Esophagus muscularis mucosa (tissue), 4 donors: ENCODE data around the gene ZNF155.

Experiments
- EP300 ChIP-seq: sonication (generic); formaldehyde crosslinking; IDR thresholded peaks from one replicate; pipeline ENCODE4 v1.6.1; 2017; ENCODE audit warnings: antibody characterized with exemption
- POLR2A ChIP-seq: fragments of 450-650 bp; IDR thresholded peaks from one replicate; pipeline ENCODE4 v1.6.1; 2017; ENCODE audit warnings: antibody characterized with exemption, moderate library complexity, mild to moderate bottlenecking, low read depth
- POLR2AphosphoS5 ChIP-seq, 2 donors: sonication (generic); formaldehyde crosslinking; IDR thresholded peaks; one replicate each; pipeline ENCODE4 v1.6.1; 2017; ENCODE audit warnings: antibody characterized with exemption in 2 of 2
- TF ChIP-seq, protein P1 (sequence below), 3 experiments: fragments of 200-600 bp in 2 of 3; fragments of 450-650 bp in 1 of 3; sonication (generic) in 2 of 3; IDR thresholded peaks; one replicate each; pipeline ENCODE4 v1.5.1; 2017 to 2019; ENCODE audit warnings: antibody characterized with exemption in 3 of 3, mild to moderate bottlenecking in 2 of 3, moderate library complexity in 1 of 3

DNA sequence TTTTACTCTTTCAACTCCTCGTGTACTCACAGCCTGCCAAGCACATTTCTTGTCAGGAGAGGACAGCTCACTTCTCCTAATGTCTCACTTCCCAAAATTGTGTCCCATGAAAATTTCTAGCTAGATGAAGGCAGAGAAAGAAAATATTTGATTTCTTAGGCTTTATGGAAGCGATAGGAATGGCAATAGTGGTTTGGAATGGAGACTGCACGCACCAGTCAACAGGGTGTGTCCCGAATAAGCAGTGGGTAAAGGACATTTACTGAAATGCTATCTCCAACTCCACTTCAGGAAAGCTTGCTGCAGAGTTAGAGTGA lies 40.9 kb downstream of the ZNF155 start:
- TF ChIP-seq, protein P1, sequence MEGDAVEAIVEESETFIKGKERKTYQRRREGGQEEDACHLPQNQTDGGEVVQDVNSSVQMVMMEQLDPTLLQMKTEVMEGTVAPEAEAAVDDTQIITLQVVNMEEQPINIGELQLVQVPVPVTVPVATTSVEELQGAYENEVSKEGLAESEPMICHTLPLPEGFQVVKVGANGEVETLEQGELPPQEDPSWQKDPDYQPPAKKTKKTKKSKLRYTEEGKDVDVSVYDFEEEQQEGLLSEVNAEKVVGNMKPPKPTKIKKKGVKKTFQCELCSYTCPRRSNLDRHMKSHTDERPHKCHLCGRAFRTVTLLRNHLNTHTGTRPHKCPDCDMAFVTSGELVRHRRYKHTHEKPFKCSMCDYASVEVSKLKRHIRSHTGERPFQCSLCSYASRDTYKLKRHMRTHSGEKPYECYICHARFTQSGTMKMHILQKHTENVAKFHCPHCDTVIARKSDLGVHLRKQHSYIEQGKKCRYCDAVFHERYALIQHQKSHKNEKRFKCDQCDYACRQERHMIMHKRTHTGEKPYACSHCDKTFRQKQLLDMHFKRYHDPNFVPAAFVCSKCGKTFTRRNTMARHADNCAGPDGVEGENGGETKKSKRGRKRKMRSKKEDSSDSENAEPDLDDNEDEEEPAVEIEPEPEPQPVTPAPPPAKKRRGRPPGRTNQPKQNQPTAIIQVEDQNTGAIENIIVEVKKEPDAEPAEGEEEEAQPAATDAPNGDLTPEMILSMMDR (IDR thresholded peaks at IDR 0.05) = no peak
- TF ChIP-seq POLR2A = no peak
- no peak for TF ChIP-seq POLR2AphosphoS5 (IDR thresholded peaks at IDR 0.05)
- TF ChIP-seq EP300 = no peak
